Measurements from ENCODE around the gene CPLX1.
A peak's percentile ranks its signal among the peaks of the same experiment; 100 is the strongest.

The CPLX1 gene

DNA sequence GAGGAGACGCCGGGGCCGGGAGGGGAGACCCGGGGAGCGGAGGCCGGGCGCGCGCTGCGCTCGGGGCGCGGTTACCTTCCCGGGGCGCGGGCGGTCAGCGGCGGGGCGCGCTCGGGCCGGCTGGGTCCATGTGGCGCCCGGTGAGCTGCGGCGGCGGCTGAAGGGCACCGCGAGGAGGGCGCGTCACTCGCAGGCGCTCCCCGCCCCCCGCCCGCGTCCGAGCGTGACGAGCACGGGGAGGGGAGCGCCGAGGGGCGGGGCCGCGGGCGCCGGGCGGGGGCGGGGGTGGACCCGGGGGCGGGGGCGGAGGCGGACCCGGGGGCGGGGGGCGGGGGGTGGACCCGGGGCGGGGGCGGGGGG lies at the start of gene CPLX1:
CPLX1 (minus strand) TSS at position 159 of the 360 bp plus-strand sequence. CDS start 1,607 bp downstream, outside the sequence.
- in situ Hi-C loops (cut with MboI; ENCODE audit: low pct_unique_long_range_greater_than_20kb, low sequenced_read_pairs, unreplicated experiment): no loop called here
- peak; percentile 74 for DNase-seq (ENCODE audit: low spot score)
- no peak for TF ChIP-seq CTCF (IDR thresholded peaks at IDR 0.05; ENCODE audit: extremely low read depth, insufficient read depth, missing control alignments)

GRCh38 chr4:874971-875817 lies 49.3 kb upstream of the CPLX1 start:
- no peak for DNase-seq (ENCODE audit: low spot score)
- in situ Hi-C loops (cut with MboI; ENCODE audit: low pct_unique_long_range_greater_than_20kb, low sequenced_read_pairs, unreplicated experiment): no loop called here
- TF ChIP-seq CTCF (IDR thresholded peaks at IDR 0.05; ENCODE audit: extremely low read depth, insufficient read depth, missing control alignments): no peak

- no peak for TF ChIP-seq CTCF (IDR thresholded peaks at IDR 0.05; ENCODE audit: extremely low read depth, insufficient read depth, missing control alignments)
- in situ Hi-C loops (cut with MboI; ENCODE audit: low pct_unique_long_range_greater_than_20kb, low sequenced_read_pairs, unreplicated experiment): no loop called here
- no peak for DNase-seq (ENCODE audit: low spot score)
Measured at GRCh38 chr4:874056-874455, 48.1 kb upstream of the CPLX1 start.

- TF ChIP-seq CTCF (IDR thresholded peaks at IDR 0.05; ENCODE audit: extremely low read depth, insufficient read depth, missing control alignments): no peak
- in situ Hi-C loops (cut with MboI; ENCODE audit: low pct_unique_long_range_greater_than_20kb, low sequenced_read_pairs, unreplicated experiment): no loop called here
- no peak for DNase-seq (ENCODE audit: low spot score)
Measured at GRCh38 chr4:872241-872981, 46.5 kb upstream of the CPLX1 start.

DNA sequence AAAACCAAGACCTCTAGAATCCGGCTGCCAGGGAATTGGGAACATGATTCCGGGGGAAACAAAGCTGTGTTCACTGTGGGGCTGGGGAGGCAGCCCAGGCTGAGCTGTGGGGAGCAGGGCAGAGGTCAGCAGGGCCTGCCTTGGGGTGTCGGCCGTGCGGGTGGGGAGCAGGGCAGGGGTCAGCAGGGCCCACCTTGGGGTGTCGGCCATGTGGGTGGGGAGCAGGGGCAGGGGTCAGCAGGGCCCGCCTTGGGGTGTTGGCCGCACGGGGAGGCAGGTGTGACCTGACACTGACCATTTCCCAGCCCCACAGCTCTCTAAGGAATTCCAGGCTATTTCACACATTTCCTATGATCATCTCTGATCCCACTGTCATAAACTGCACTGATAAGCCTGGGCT lies 45.6 kb upstream of the CPLX1 start:
- TF ChIP-seq CTCF (IDR thresholded peaks at IDR 0.05; ENCODE audit: extremely low read depth, insufficient read depth, missing control alignments): no peak
- DNase-seq (ENCODE audit: low spot score): no peak
- in situ Hi-C loops (cut with MboI; ENCODE audit: low pct_unique_long_range_greater_than_20kb, low sequenced_read_pairs, unreplicated experiment): no loop called here

DNA sequence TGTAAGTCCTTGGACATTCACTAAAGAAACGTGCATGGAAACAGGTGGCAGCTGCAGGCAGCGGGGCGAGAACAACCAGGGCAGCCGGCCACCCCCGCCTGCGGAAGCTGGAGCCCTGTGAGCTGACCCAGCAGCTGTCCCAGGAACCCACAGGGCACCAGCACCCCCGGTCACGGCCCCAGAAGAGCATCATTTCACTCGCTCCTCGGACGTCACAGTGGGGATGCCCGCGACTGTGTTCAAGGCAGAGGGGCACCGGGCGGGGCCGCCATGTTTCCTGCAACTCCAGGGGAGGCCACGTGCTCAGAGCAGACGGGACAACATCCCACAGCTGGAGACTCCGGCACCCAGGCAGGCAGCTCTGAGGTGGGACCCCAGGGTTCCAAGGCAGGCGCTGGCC lies 45.0 kb upstream of the CPLX1 start:
- in situ Hi-C loops (cut with MboI; ENCODE audit: low pct_unique_long_range_greater_than_20kb, low sequenced_read_pairs, unreplicated experiment): no loop called here
- TF ChIP-seq CTCF (IDR thresholded peaks at IDR 0.05; ENCODE audit: extremely low read depth, insufficient read depth, missing control alignments): no peak
- no peak for DNase-seq (ENCODE audit: low spot score)
